A549 (cell line): ENCODE data around the gene ITFG1.

ENCODE experiments used
- JUN ChIP-seq, 2 experiments: fragments of >200 bp; sonication (Bioruptor Twin); formaldehyde crosslinking; IDR thresholded peaks; 2 replicates in 1 of 2; 3 replicates in 1 of 2; pipeline ENCODE4 v1.6.1; 2016 to 2017
- KDM1A ChIP-seq: fragments of 200-600 bp; sonication (generic); IDR thresholded peaks from 2 replicates; pipeline ENCODE4 v1.6.1; 2016; ENCODE audit warnings: low read depth, mild to moderate bottlenecking
- POLR2AphosphoS2 ChIP-seq: conservative IDR thresholded peaks from 2 replicates; pipeline ENCODE4 v1.6.1; 2012; ENCODE audit warnings: low read length, improper control_type of control experiment, inconsistent platforms
- TF ChIP-seq, protein P1 (sequence below): fragments of >200 bp; sonication (Bioruptor Twin); formaldehyde crosslinking; IDR thresholded peaks from 3 replicates; pipeline ENCODE4 v1.5.1; 2016

DNA sequence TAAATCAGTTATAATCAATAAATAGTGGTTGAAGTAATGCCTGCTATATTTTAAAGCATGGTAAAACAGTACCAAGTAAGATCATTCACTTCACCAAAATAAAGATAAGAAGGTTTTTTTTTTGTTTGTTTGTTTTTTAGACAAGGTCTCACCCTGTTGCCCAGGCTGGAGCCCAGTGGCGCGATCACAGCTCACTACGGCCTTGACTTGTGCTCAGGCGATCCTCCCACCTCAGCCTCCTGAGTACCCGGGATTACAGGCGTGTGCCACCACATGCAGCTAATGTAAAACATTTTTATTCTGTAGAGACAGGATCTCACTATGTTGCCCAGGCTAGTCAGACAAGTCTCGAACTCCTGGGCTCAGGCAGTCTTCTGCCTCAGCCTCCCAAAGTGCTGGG lies 232.6 kb downstream of the ITFG1 start:
- TF ChIP-seq KDM1A = no peak
- TF ChIP-seq, protein P1, sequence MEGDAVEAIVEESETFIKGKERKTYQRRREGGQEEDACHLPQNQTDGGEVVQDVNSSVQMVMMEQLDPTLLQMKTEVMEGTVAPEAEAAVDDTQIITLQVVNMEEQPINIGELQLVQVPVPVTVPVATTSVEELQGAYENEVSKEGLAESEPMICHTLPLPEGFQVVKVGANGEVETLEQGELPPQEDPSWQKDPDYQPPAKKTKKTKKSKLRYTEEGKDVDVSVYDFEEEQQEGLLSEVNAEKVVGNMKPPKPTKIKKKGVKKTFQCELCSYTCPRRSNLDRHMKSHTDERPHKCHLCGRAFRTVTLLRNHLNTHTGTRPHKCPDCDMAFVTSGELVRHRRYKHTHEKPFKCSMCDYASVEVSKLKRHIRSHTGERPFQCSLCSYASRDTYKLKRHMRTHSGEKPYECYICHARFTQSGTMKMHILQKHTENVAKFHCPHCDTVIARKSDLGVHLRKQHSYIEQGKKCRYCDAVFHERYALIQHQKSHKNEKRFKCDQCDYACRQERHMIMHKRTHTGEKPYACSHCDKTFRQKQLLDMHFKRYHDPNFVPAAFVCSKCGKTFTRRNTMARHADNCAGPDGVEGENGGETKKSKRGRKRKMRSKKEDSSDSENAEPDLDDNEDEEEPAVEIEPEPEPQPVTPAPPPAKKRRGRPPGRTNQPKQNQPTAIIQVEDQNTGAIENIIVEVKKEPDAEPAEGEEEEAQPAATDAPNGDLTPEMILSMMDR = no peak
- TF ChIP-seq JUN (IDR thresholded peaks at IDR 0.05) = no peak
- TF ChIP-seq POLR2AphosphoS2 = no peak
